Measurements from ENCODE around the gene PTPN14.

PTPN14 gene

GRCh38 chr1:214414691-214415090 lies 136.7 kb downstream of the PTPN14 start:
- Histone ChIP-seq H3K9me2 (replicated peaks; ENCODE audit: low read depth, low read length) (no peaks in the 10 kb centered on the region), H3K36me3 (ENCODE audit: insufficient read depth, low read length) (peaks cover 5% of the 10 kb centered on the region; the same call in 1 of the 2 replicates), H3K4me3 (ENCODE audit: low read length, poor library complexity, severe bottlenecking) (no peak overlapping the region), H3K4me2 (ENCODE audit: low read depth, low read length, poor library complexity, severe bottlenecking) (no peak overlapping the region), H3K9me3 (ENCODE audit: insufficient read depth, low read depth, low read length) (no peaks in the 10 kb centered on the region), H3K9ac (ENCODE audit: low read depth, low read length, poor library complexity, severe bottlenecking) (no peak overlapping the region), H2AFZ (ENCODE audit: low read length) (no peak overlapping the region), H3K79me2 (ENCODE audit: insufficient read depth, low read length) (no peaks in the 10 kb centered on the region), H3F3A (ENCODE audit: low read depth) (no peaks in the 10 kb centered on the region), H3K4me1 (ENCODE audit: insufficient read depth, low read length, poor library complexity, severe bottlenecking) (peaks cover 31% of the 10 kb centered on the region), H3K27me3 (ENCODE audit: insufficient read depth, low read length, poor library complexity, severe bottlenecking) (no peaks in the 10 kb centered on the region), H4K20me1 (ENCODE audit: insufficient read depth, low read length, poor library complexity, severe bottlenecking) (no peaks in the 10 kb centered on the region)
- TF ChIP-seq EZH2phosphoT487 (IDR thresholded peaks at IDR 0.05; ENCODE audit: borderline replicate concordance) (no peak), CTCF (conservative IDR thresholded peaks at IDR 0.05; ENCODE audit: low read length) (no peak)

GRCh38 chr1:214413315-214413714 lies 138.1 kb downstream of the PTPN14 start:
- Histone ChIP-seq H3K36me3 (ENCODE audit: insufficient read depth, low read length) (peaks cover 5% of the 10 kb centered on the region; the same call in 1 of the 2 replicates), H3K4me1 (ENCODE audit: insufficient read depth, low read length, poor library complexity, severe bottlenecking) (peaks cover 23% of the 10 kb centered on the region), H3K9me3 (ENCODE audit: insufficient read depth, low read depth, low read length) (no peaks in the 10 kb centered on the region), H4K20me1 (ENCODE audit: insufficient read depth, low read length, poor library complexity, severe bottlenecking) (no peaks in the 10 kb centered on the region), H3F3A (ENCODE audit: low read depth) (no peaks in the 10 kb centered on the region), H3K9ac (ENCODE audit: low read depth, low read length, poor library complexity, severe bottlenecking) (no peak overlapping the region), H3K79me2 (ENCODE audit: insufficient read depth, low read length) (no peaks in the 10 kb centered on the region), H3K27me3 (ENCODE audit: insufficient read depth, low read length, poor library complexity, severe bottlenecking) (no peaks in the 10 kb centered on the region), H3K4me2 (ENCODE audit: low read depth, low read length, poor library complexity, severe bottlenecking) (no peak overlapping the region), H2AFZ (ENCODE audit: low read length) (no peak overlapping the region), H3K9me2 (replicated peaks; ENCODE audit: low read depth, low read length) (no peaks in the 10 kb centered on the region), H3K4me3 (ENCODE audit: low read length, poor library complexity, severe bottlenecking) (no peak overlapping the region)
- TF ChIP-seq EZH2phosphoT487 (IDR thresholded peaks at IDR 0.05; ENCODE audit: borderline replicate concordance) (no peak), CTCF (conservative IDR thresholded peaks at IDR 0.05; ENCODE audit: low read length) (no peak)

GRCh38 chr1:214404571-214405213 lies 146.7 kb downstream of the PTPN14 start:
- no peaks in the 10 kb centered on the region for H3K9me3 ChIP-seq (ENCODE audit: insufficient read depth, low read depth, low read length)
- no peaks in the 10 kb centered on the region for H4K20me1 ChIP-seq (ENCODE audit: insufficient read depth, low read length, poor library complexity, severe bottlenecking)
- no peaks in the 10 kb centered on the region for H3K27me3 ChIP-seq (ENCODE audit: insufficient read depth, low read length, poor library complexity, severe bottlenecking)
- no peaks in the 10 kb centered on the region for H3K79me2 ChIP-seq (ENCODE audit: insufficient read depth, low read length)
- no peak overlapping the region for H2AFZ ChIP-seq (ENCODE audit: low read length)
- H3K9me2 ChIP-seq (replicated peaks; ENCODE audit: low read depth, low read length): no peaks in the 10 kb centered on the region
- no peak overlapping the region for H3K4me3 ChIP-seq (ENCODE audit: low read length, poor library complexity, severe bottlenecking)
- H3K9ac ChIP-seq (ENCODE audit: low read depth, low read length, poor library complexity, severe bottlenecking): no peak overlapping the region
- TF ChIP-seq EZH2phosphoT487 (IDR thresholded peaks at IDR 0.05; ENCODE audit: borderline replicate concordance): no peak
- TF ChIP-seq CTCF (conservative IDR thresholded peaks at IDR 0.05; ENCODE audit: low read length): no peak
- peaks cover 37% of the 10 kb centered on the region for H3K4me1 ChIP-seq (ENCODE audit: insufficient read depth, low read length, poor library complexity, severe bottlenecking)
- H3K4me2 ChIP-seq (ENCODE audit: low read depth, low read length, poor library complexity, severe bottlenecking): peak overlapping the region; percentile 25
- H3F3A ChIP-seq (ENCODE audit: low read depth): no peaks in the 10 kb centered on the region
- peaks cover 12% of the 10 kb centered on the region; the same call in 1 of the 2 replicates for H3K36me3 ChIP-seq (ENCODE audit: insufficient read depth, low read length)
